Measurements from ENCODE around the gene RYR2. TPM values are rescaled to one million over a fixed set of nuclear protein-coding genes. Genes with fewer than 3 reads are reported as not detected.

Gene RYR2
- total RNA-seq, 1 experiment from 2014 or later: 0.03 TPM

- in situ Hi-C loops (cut with HindIII; ENCODE audit: low pct_unique_long_range_greater_than_20kb, low sequenced_read_pairs) (no loop called here), intact Hi-C loops (cut with micrococcal nuclease; ENCODE audit: unreplicated experiment) (no loop called here)
- no TSS peak for BruUV-seq (replicated peaks)
- ChIA-PET CTCF (no interaction called here), POLR2A (no interaction called here)
- Histone ChIP-seq H3K27ac (ENCODE audit: low read length) (no peak overlapping the region), H3K9me3 (ENCODE audit: control insufficient read depth, insufficient read depth, low read depth, low read length) (no peaks in the 10 kb centered on the region), H3K4me3 (ENCODE audit: low read depth in 2 of 2, low read length in 2 of 2) (no peak overlapping the region), H3K36me3 (ENCODE audit: control insufficient read depth, insufficient read depth, low read length) (no peaks in the 10 kb centered on the region), H3K27me3 (ENCODE audit: control insufficient read depth, insufficient read depth, low read length) (no peaks in the 10 kb centered on the region), H3K4me1 (ENCODE audit: control insufficient read depth, insufficient read depth, low read length) (no peaks in the 10 kb centered on the region)
- no peak for TF ChIP-seq CTCF (IDR thresholded peaks at IDR 0.05)
- no peak for TF ChIP-seq SIN3A (IDR thresholded peaks at IDR 0.05; ENCODE audit: borderline replicate concordance, insufficient read depth, low read depth, low read length)
- TF ChIP-seq REST (IDR thresholded peaks at IDR 0.05; ENCODE audit: insufficient read depth in 1 of 2, low read depth in 2 of 2, low read length in 1 of 2): no peak
- TF ChIP-seq TCF7L2 (IDR thresholded peaks at IDR 0.05; ENCODE audit: low read depth, low read length): no peak
- no peak for TF ChIP-seq POLR2AphosphoS5 (IDR thresholded peaks at IDR 0.05; ENCODE audit: low read depth, low read length)
- ATAC-seq: no peak
- DNase-seq (ENCODE audit: low read depth, low spot score): no peak
Measured at GRCh38 chr1:237011432-237011831, 30.6 kb upstream of the RYR2 start.

- Histone ChIP-seq H3K4me1 (ENCODE audit: control insufficient read depth, insufficient read depth, low read length) (no peaks in the 10 kb centered on the region), H3K27ac (ENCODE audit: low read length) (no peak overlapping the region), H3K9me3 (ENCODE audit: control insufficient read depth, insufficient read depth, low read depth, low read length) (no peaks in the 10 kb centered on the region), H3K27me3 (ENCODE audit: control insufficient read depth, insufficient read depth, low read length) (no peaks in the 10 kb centered on the region), H3K4me3 (ENCODE audit: low read depth in 2 of 2, low read length in 2 of 2) (no peak overlapping the region), H3K36me3 (ENCODE audit: control insufficient read depth, insufficient read depth, low read length) (no peaks in the 10 kb centered on the region)
- in situ Hi-C loops (cut with HindIII; ENCODE audit: low pct_unique_long_range_greater_than_20kb, low sequenced_read_pairs): no loop called here
- ATAC-seq (no peak), DNase-seq (ENCODE audit: low read depth, low spot score) (no peak)
- POLR2A ChIA-PET: no interaction called here
- intact Hi-C loops (cut with micrococcal nuclease; ENCODE audit: unreplicated experiment): no loop called here
- CTCF ChIA-PET: no interaction called here
- BruUV-seq (replicated peaks): no TSS peak
- TF ChIP-seq SIN3A (IDR thresholded peaks at IDR 0.05; ENCODE audit: borderline replicate concordance, insufficient read depth, low read depth, low read length) (no peak), REST (IDR thresholded peaks at IDR 0.05; ENCODE audit: insufficient read depth in 1 of 2, low read depth in 2 of 2, low read length in 1 of 2) (no peak), TCF7L2 (IDR thresholded peaks at IDR 0.05; ENCODE audit: low read depth, low read length) (no peak), CTCF (IDR thresholded peaks at IDR 0.05) (no peak), POLR2AphosphoS5 (IDR thresholded peaks at IDR 0.05; ENCODE audit: low read depth, low read length) (no peak)
Measured at GRCh38 chr1:237012361-237012760, 29.6 kb upstream of the RYR2 start.

Data from Panc1 (cell line).